Endometrial microvascular endothelial cells (primary cell): Measurements from ENCODE around the gene PLA2G2A. TPM values are rescaled to one million over a fixed set of nuclear protein-coding genes. Genes with fewer than 3 reads are reported as not detected.
"Not testable (repeated sequence)": the region's sequence is repeated elsewhere in the genome, so short reads cannot be mapped to it uniquely, and the experiment has no call there.

ENCODE experiments used
- in situ Hi-C: cut with HindIII; loops from 2 replicates; pipeline ENCODE4 v1.10.0; 2017; ENCODE audit warnings: low sequenced_read_pairs, low pct_unique_long_range_greater_than_20kb; ENCODE audit errors: inconsistent ontology term
- total RNA-seq: library from RNA; depleted of rRNA; stranded (reverse); fragments of >200 nt; gene quantifications from one replicate; pipeline ENCODE4 v1.2.3, GENCODE V29; 2015; ENCODE audit errors: inconsistent ontology term

The PLA2G2A gene
- total RNA-seq = not detected

DNA sequence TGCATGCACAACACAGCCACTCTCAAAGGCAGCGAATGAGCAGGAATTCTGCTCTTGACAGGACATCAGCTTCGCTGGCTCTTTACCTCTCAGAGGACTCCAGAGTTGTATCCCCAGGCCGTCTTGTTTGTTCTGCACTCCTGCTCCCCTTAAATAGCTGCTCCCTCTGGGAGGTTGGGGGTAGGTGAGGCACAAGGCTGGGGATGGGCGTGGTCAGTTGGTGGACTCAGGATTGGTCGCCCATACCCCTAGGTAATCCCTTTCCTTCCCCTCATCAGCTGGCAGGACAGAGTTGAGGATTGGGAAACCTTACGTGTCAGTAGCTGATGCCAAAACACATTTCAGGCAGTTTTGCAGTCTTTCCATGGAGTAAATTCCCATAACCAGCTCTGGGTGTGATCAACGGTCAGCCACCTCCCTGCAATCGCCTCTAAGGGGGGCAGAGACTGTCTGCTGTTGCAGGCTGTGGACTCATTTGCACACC, at the start of gene PLA2G2A:
TSS of gene PLA2G2A (minus strand) at position 125 of the 484 bp plus-strand sequence. CDS start 845 bp downstream, outside the sequence.
- in situ Hi-C loops = no loop called here

GRCh38 chr1:20028726-20029125, 49.3 kb upstream of the PLA2G2A start:
- in situ Hi-C loops = no loop called here

GRCh38 chr1:20028125-20028524, 48.7 kb upstream of the PLA2G2A start:
- in situ Hi-C loops = no loop called here

DNA sequence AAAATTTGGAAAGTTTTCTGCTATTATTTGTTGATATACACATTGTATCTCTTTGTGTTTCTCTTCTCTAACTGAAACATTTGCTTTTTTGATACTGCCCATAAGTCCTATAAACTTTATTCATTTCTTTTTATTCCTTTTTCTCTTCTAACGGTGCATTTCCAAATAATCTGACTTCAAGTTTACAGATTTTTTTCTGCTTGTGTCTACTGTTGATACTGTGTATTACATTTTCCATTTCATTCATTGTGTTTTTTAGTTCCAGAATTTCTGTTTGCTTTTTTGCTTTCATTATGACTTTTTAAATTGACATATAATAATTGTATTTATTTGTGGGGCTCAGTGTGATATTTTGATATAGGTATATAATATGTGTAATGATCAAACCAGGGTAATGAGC, 38.3 kb upstream of the PLA2G2A start:
- in situ Hi-C loops = no loop called here

- in situ Hi-C loops = no loop called here
These were observed 34.7 kb upstream of the PLA2G2A start for GRCh38 chr1:20014153-20014552.

DNA sequence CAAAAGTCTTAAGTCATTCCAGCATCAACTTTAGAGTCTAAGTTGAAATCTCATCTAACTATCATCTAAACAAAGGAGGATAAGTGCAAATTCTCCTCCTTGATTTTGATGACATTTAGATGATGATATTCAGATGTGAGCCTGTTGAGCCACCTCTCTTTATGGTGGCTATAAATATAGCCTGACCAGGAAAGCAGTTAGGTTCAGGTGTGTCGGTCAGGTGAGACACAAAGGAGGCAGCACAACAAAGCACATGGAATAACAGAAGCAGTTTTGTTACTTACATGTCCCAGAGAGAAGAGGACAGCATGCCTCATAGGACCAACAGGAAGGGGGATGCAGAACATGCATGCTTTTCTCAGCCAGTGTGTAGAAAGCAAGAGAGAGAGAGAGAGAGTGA, 30.6 kb upstream of the PLA2G2A start:
- in situ Hi-C loops = no loop called here

GRCh38 chr1:20009212-20009611, 29.8 kb upstream of the PLA2G2A start:
- in situ Hi-C loops = no loop called here

DNA sequence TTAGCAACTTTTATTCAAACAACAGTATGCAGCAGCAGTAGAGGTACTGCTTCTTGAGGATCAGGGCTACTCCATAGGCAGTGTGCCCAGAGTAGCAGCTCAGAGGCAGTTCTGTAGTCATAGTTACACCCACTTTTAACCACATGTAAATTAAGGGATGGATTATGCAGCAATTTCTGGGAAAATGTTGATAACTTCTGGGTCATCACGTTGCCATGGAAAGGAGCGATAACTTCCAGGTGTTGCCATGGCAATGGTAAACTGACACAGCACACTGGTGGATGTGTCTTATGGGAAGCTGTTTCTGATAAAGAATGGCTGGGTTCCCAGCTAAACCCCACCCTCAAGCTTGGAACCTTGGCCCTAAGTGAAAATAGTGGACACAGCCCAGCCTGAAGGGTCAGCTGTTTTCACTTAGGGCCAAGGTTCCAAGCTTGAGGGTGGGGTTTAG, 29.0 kb upstream of the PLA2G2A start:
- in situ Hi-C loops = no loop called here

- in situ Hi-C loops = not testable (repeated sequence)
These were observed 19.4 kb upstream of the PLA2G2A start for GRCh38 chr1:19998823-19999222.

DNA sequence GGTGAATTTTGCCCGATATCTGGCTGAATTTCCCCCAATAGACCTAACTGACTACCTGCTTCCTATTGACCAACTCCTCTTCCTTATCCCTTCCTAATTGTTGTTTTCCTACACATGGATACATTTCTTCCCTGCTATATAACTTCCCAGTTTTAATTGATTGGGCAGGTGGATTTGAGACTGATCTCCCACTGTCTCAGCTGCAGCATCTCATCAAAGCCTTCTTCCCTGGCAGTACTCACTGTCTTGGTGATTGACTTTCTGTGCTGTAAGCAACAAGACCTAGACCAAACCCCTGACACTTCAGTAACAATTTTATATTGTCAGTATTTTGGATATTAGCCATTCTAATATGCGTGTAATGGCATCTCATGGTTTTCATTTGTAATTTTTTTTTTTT, 11.3 kb upstream of the PLA2G2A start:
- in situ Hi-C loops = no loop called here

DNA sequence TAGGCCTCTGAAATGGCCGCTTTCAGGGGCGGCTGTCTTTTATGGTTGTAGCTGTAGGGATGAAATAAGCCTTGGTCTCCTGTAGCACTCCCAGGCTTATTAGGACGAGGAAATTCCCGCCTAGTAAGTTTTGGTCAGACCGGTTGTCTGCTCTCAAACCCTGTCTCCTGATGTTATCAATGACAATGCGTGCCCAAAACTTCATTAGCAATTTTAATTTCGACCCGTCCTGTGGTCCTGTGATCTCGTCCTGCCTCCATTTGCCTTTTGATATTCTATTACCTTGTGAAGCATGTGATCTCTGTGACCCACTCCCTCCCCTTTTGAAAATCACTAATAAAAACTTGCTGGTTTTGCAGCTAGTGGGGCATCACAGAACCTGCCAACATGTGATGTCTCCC, 10.8 kb upstream of the PLA2G2A start:
- in situ Hi-C loops = not testable (repeated sequence)

DNA sequence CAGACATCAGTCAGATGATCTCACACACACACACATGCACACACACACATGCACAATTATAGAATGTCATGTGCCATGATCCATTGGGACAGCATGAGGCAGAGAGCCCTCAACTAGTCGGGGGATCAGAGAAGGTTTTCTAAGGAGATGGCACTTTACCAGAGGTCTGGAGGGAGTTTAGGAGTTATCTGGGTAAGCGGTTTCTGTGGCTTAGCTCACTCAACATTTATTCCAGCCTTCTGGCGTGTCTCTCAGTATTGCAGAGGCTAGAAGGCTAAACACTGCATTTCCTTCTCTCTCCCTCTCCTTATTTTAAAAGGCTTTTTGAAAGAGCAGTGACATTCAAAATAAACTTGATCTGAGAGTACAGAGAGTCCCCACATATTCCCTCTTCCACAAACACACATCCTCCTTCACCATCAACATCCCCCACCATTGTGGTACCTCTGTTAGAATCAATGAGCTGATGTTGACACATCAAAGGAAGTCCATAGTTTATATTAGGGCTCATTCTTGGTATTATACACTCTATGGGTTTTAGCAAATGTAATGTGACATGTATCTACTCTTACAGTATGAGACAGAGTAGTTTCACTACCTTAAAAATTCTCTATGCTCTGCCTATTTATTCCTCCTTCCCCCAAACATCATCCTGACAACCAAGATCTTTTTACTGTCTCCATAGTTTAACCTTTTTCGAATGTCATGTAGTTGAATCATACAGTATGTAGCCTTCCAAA, 9.0 kb upstream of the PLA2G2A start:
- in situ Hi-C loops = no loop called here

- in situ Hi-C loops = no loop called here
These were observed 8.3 kb upstream of the PLA2G2A start for GRCh38 chr1:19987719-19988118.

DNA sequence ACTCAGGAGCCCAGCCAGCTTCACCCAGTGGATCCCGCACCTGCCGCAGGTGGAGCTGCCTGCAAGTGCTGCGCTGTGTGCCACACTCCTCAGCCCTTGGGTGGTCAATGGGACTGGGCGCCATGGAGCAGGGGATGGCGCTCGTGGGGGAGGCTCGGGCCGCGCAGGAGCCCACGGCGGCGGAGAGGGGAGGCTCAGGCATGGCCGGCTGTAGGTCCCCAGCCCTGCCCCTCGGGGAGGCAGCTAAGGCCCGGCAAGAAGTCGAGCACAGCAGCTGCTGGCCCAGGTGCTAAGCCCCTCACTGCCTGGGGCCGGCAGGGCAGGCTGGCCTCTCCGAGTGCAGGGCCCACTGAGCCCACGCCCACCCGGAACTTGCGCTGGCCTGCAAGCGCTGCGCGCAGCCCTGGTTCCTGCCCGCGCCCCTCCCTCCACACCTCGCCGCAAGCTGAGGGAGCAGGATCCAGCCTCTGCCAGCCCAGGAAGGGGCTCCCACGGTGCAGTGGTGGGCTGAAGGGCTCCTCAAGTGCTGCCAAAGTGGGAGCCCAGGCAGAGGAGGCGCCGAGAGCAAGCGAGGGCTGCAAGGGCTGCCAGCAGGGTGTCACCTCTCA, 5.1 kb upstream of the PLA2G2A start:
- in situ Hi-C loops = not testable (repeated sequence)

DNA sequence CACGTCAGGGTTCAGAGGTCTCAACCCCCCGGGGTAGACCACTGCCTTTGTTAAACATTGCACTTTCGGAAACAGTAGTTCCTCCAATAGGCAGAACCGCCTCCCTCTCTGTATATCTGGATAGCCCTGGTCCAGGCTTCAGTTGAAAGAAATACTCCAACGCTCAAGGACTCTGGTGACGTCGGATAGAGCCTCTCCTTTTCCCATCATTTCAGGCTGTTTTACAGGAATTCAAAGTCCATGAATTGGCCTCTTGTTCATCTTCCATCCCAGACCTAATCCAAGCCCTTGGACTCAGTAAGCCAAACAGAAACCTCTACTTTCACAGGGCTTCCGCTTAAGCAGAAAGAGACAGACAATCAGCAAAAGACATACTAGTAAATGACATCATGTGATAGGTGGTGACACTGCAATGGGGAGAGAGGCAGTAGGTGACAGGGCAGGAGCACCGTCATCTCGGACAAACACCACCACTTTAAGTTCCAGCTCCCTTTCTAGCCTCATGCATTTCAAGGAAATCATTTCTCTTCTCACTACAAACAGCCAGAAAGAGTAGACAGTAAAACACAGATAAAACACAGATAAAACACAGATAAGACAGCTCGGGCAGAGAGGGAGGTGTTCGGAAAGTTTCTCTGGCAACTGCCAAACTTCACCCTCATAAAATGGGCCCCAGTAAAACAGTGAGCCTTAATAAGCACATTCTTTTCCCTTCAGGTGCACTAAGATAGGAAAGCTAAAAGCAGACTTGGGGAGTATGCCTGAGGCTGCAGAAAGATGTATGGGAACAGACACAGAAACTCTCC, 2.3 kb upstream of the PLA2G2A start:
- in situ Hi-C loops = no loop called here

DNA sequence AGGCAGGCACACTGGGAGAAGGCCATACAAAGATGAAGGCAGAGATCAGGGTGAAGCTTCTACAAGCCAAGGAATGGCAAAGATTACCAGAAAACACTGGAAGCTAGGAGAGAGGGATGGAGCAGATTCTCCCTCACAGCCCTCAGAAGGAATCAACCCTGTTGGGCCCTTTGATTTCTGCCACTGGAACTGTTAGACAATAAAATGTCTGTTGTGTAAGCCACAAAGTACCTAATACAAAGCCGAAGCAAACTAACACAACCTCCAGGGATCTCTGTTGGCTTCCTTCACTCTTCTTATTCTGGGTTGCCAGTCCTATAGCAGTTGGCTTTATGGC, 1.7 kb upstream of the PLA2G2A start:
- in situ Hi-C loops = no loop called here

- in situ Hi-C loops = no loop called here
These were observed 896 bp upstream of the PLA2G2A start for GRCh38 chr1:19980314-19980713.

- in situ Hi-C loops = no loop called here
These were observed 1.3 kb downstream of the PLA2G2A start for GRCh38 chr1:19978143-19978542.

GRCh38 chr1:19976317-19977003, 3.0 kb downstream of the PLA2G2A start:
- in situ Hi-C loops = no loop called here
